Measurements from ENCODE around the gene PPIL1.

The PPIL1 gene

DNA sequence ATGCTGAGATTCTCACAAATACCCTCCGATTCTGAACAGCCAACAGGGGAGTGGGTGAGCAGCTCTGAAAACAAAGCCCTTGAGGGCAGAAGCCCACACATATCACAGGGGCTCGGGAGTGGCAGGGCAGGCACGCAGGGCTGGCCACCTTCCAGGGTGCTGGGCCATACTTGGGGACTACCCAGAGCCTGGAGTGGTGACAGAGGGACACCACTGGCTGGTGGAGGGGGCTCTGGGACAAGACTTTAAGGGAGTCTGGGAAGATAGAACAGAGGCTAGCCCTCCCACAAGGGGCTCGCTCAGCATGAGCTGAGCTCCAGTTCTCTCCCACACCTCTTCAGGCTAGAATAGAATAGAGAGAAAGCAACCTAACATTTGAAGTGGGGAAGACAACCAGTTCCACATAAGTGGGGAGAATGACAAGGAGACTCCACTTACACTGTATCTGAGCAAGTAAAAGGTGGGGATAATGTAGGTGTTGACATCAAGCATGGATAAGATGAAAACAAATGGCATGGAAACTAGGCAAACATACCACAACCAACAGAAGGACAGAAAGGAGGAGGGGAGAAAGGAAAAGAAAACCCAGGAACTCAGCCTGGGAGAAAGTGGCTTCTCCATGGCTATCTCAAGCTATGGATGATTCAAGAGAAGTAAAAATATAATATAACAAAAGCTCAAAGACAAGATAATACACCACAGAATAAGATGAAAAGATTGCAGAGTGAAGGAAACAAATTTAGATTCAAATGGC lies 7.0 kb downstream of the PPIL1 start:
- Histone ChIP-seq H3K9me2 (replicated peaks; ENCODE audit: insufficient read depth, low read length) (no peaks in the 10 kb centered on the region), H3K9ac (ENCODE audit: low read length) (no peak overlapping the region), H2AFZ (ENCODE audit: low read length) (no peak overlapping the region), H3K36me3 (replicated peaks; ENCODE audit: insufficient read depth, low read length) (no peaks in the 10 kb centered on the region), H3K9me3 (replicated peaks; ENCODE audit: insufficient read depth, low read length) (no peaks in the 10 kb centered on the region), H3F3A (ENCODE audit: insufficient read depth, low read length) (no peaks in the 10 kb centered on the region), H3K4me1 (ENCODE audit: low read length) (no peaks in the 10 kb centered on the region), H4K20me1 (ENCODE audit: insufficient read depth, low read length) (no peaks in the 10 kb centered on the region), H3K4me2 (ENCODE audit: low read depth, low read length) (no peak overlapping the region), H3K27ac (ENCODE audit: low read length) (no peak overlapping the region), H3K4me3 (ENCODE audit: low read length) (no peak overlapping the region), H3K79me2 (ENCODE audit: low read length) (peaks cover 78% of the 10 kb centered on the region), H3K27me3 (replicated peaks; ENCODE audit: insufficient read depth, low read length) (no peaks in the 10 kb centered on the region)
- DNase-seq: no peak
- TF ChIP-seq EZH2 (optimal IDR thresholded peaks at IDR 0.05; ENCODE audit: low read depth, low read length) (no peak), EZH2phosphoT487 (IDR thresholded peaks at IDR 0.05; ENCODE audit: low read length) (no peak)
- TF ChIP-seq, protein P1, sequence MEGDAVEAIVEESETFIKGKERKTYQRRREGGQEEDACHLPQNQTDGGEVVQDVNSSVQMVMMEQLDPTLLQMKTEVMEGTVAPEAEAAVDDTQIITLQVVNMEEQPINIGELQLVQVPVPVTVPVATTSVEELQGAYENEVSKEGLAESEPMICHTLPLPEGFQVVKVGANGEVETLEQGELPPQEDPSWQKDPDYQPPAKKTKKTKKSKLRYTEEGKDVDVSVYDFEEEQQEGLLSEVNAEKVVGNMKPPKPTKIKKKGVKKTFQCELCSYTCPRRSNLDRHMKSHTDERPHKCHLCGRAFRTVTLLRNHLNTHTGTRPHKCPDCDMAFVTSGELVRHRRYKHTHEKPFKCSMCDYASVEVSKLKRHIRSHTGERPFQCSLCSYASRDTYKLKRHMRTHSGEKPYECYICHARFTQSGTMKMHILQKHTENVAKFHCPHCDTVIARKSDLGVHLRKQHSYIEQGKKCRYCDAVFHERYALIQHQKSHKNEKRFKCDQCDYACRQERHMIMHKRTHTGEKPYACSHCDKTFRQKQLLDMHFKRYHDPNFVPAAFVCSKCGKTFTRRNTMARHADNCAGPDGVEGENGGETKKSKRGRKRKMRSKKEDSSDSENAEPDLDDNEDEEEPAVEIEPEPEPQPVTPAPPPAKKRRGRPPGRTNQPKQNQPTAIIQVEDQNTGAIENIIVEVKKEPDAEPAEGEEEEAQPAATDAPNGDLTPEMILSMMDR (IDR thresholded peaks at IDR 0.05; ENCODE audit: low read length): no peak

- no peak for TF ChIP-seq EZH2 (optimal IDR thresholded peaks at IDR 0.05; ENCODE audit: low read depth, low read length)
- no peaks in the 10 kb centered on the region for H3K36me3 ChIP-seq (replicated peaks; ENCODE audit: insufficient read depth, low read length)
- no peak overlapping the region for H3K4me2 ChIP-seq (ENCODE audit: low read depth, low read length)
Measured at GRCh38 chr6:36865835-36866234, 8.8 kb downstream of the PPIL1 start.

DNA sequence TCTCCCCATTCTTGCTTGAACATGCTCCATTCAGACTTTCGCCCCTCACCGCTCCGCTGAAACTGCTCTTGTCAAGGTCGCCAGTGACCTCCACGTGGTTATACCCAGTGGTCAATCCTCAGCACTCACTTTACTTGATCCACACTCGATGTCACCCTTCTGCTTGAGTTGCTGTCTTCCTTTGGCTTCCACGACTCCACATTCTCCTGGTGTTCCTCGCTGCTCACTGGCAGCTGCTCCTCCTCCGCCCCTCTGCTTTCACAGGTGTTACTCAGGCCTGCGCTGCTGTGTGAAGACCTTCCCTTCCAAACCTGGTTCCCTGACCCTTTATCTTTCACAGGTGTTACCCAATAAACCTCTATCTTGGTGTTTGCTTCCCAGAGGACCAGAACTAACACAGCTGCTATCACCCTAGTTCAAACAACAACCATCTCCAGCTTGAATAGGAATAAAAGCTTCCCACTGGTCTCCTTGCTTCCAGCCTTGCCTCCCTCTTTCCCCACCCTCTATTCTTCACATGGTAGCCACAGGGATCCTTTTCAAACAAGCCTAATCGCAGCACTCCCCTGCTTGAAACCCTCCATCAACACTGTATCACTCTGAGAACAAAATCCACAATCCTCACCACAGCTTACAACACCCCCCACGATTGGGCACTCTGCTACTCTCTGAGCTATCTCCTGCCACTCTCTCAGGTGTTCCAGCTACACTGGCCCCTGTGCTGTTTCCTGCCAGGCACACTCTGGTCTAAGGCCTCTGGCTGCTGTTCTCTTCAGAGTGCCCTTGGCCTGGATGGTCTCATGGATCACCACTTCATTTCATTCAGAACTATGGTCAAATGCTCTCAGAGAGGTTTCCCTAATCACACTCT lies 10.7 kb downstream of the PPIL1 start:
- TF ChIP-seq, protein P1 (IDR thresholded peaks at IDR 0.05; ENCODE audit: low read length): no peak
- TF ChIP-seq EZH2 (optimal IDR thresholded peaks at IDR 0.05; ENCODE audit: low read depth, low read length) (no peak), EZH2phosphoT487 (IDR thresholded peaks at IDR 0.05; ENCODE audit: low read length) (no peak)
- Histone ChIP-seq H3K4me2 (ENCODE audit: low read depth, low read length) (no peak overlapping the region), H4K20me1 (ENCODE audit: insufficient read depth, low read length) (no peaks in the 10 kb centered on the region), H3K9me3 (replicated peaks; ENCODE audit: insufficient read depth, low read length) (no peaks in the 10 kb centered on the region), H3K4me1 (ENCODE audit: low read length) (no peaks in the 10 kb centered on the region), H3K79me2 (ENCODE audit: low read length) (peaks cover 79% of the 10 kb centered on the region), H3K4me3 (ENCODE audit: low read length) (no peak overlapping the region), H3F3A (ENCODE audit: insufficient read depth, low read length) (no peaks in the 10 kb centered on the region), H3K9ac (ENCODE audit: low read length) (no peak overlapping the region), H2AFZ (ENCODE audit: low read length) (no peak overlapping the region), H3K27ac (ENCODE audit: low read length) (no peak overlapping the region), H3K27me3 (replicated peaks; ENCODE audit: insufficient read depth, low read length) (no peaks in the 10 kb centered on the region), H3K9me2 (replicated peaks; ENCODE audit: insufficient read depth, low read length) (no peaks in the 10 kb centered on the region), H3K36me3 (replicated peaks; ENCODE audit: insufficient read depth, low read length) (no peaks in the 10 kb centered on the region)
- no peak for DNase-seq

More at GRCh38 chr6:36865835-36866234, 8.8 kb downstream of the PPIL1 start:
- no peak overlapping the region for H3K27ac ChIP-seq (ENCODE audit: low read length)
- H3K4me3 ChIP-seq (ENCODE audit: low read length): no peak overlapping the region
- no peaks in the 10 kb centered on the region for H3K9me3 ChIP-seq (replicated peaks; ENCODE audit: insufficient read depth, low read length)
- no peaks in the 10 kb centered on the region for H3K4me1 ChIP-seq (ENCODE audit: low read length)
- H3F3A ChIP-seq (ENCODE audit: insufficient read depth, low read length): no peaks in the 10 kb centered on the region
- no peaks in the 10 kb centered on the region for H3K27me3 ChIP-seq (replicated peaks; ENCODE audit: insufficient read depth, low read length)
- no peaks in the 10 kb centered on the region for H3K9me2 ChIP-seq (replicated peaks; ENCODE audit: insufficient read depth, low read length)
- H3K79me2 ChIP-seq (ENCODE audit: low read length): peaks cover 81% of the 10 kb centered on the region
- H4K20me1 ChIP-seq (ENCODE audit: insufficient read depth, low read length): no peaks in the 10 kb centered on the region
- DNase-seq: no peak
- H2AFZ ChIP-seq (ENCODE audit: low read length): no peak overlapping the region
- no peak overlapping the region for H3K9ac ChIP-seq (ENCODE audit: low read length)

All from MM.1S (cell line).